Bone marrow (tissue), 2 donors: Measurements from ENCODE around the gene ARRDC1.
"Not testable (repeated sequence)": the region's sequence is repeated elsewhere in the genome, so short reads cannot be mapped to it uniquely, and the experiment has no call there.

Experiments used
- DNase-seq, 2 donors: peaks; one replicate each; lab custom pipeline; 2025; lab: John Stamatoyannopoulos, UW

Gene ARRDC1

GRCh38 chr9:137605121-137606004 is at the start of gene ARRDC1:
TSS of gene ARRDC1 (plus strand) at chr9:137605686. CDS start at chr9:137605718, 32 bp downstream.
- DNase-seq = peak; percentile 91 to 93

- no peak for DNase-seq
Observed at GRCh38 chr9:137556069-137556838, 49.2 kb upstream of the ARRDC1 start.

GRCh38 chr9:137558127-137558526 is 47.4 kb upstream of the ARRDC1 start:
- DNase-seq = no peak

- DNase-seq = no peak
Observed at GRCh38 chr9:137564134-137564533, 41.4 kb upstream of the ARRDC1 start.

- no peak for DNase-seq
Observed at GRCh38 chr9:137564817-137565411, 40.6 kb upstream of the ARRDC1 start.

GRCh38 chr9:137568445-137568844 is 37.0 kb upstream of the ARRDC1 start:
- DNase-seq = not testable (repeated sequence)

- no peak for DNase-seq
Observed at GRCh38 chr9:137569609-137570203, 35.8 kb upstream of the ARRDC1 start.

- DNase-seq = no peak
Observed at GRCh38 chr9:137570566-137570965, 34.9 kb upstream of the ARRDC1 start.

GRCh38 chr9:137574192-137574591 is 31.3 kb upstream of the ARRDC1 start:
- DNase-seq = no peak

GRCh38 chr9:137575364-137575715 is 30.1 kb upstream of the ARRDC1 start:
- DNase-seq = no peak

GRCh38 chr9:137575716-137576411 is 29.6 kb upstream of the ARRDC1 start:
- no peak for DNase-seq

GRCh38 chr9:137578518-137579258 is 26.8 kb upstream of the ARRDC1 start, which contains the start of gene DPH7:
TSS of gene DPH7 (minus strand) at chr9:137578925. CDS start at chr9:137578777, 148 bp downstream.
- peak; percentile 75 to 82 for DNase-seq

- no peak for DNase-seq
Observed at GRCh38 chr9:137579259-137579604, 26.3 kb upstream of the ARRDC1 start.

- no peak for DNase-seq
Observed at GRCh38 chr9:137580209-137580953, 25.1 kb upstream of the ARRDC1 start.

- DNase-seq = no peak
Observed at GRCh38 chr9:137580954-137581322, 24.5 kb upstream of the ARRDC1 start.

GRCh38 chr9:137581361-137582285 is 23.9 kb upstream of the ARRDC1 start:
- no peak for DNase-seq

- no peak for DNase-seq
Observed at GRCh38 chr9:137582286-137582860, 23.1 kb upstream of the ARRDC1 start.

GRCh38 chr9:137583347-137583746 is 22.1 kb upstream of the ARRDC1 start:
- no peak for DNase-seq

GRCh38 chr9:137583957-137584356 is 21.5 kb upstream of the ARRDC1 start:
- DNase-seq = no peak
